ENCODE measurements around the gene EMILIN2. TPM values are rescaled to one million over a fixed set of nuclear protein-coding genes. Genes with fewer than 3 reads are reported as not detected.
A peak's percentile ranks its signal among the peaks of the same experiment; 100 is the strongest.

Gene EMILIN2
- total RNA-seq, 6 donors from 2014 or later = 31.9 to 59.2 (median 43.6) TPM

DNA sequence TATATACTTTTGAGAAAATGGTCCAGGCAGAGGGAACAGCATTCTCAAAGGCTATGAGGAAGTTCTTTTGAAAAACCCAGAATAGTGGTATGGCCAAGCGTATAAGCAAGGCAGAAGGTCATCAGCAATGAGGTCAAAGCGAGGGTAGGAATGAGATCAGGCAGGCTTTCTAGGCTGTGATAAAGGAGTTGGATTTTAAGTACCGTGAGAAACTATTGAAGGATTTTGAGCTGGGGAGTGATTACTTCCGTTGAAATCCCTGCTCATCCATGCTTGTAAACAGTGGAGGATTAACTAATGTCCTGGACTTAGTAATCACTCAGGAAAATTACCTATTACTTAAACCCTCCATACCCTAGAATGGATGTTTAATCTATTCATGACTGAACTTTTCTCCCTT lies 50.2 kb downstream of the EMILIN2 start:
- H3K4me3 ChIP-seq = no peak overlapping the region
- H3K27ac ChIP-seq = no peak overlapping the region
- TF ChIP-seq POLR2A (IDR thresholded peaks at IDR 0.05) (no peak), POLR2AphosphoS5 (IDR thresholded peaks at IDR 0.05) (no peak)
- TF ChIP-seq, protein P1, sequence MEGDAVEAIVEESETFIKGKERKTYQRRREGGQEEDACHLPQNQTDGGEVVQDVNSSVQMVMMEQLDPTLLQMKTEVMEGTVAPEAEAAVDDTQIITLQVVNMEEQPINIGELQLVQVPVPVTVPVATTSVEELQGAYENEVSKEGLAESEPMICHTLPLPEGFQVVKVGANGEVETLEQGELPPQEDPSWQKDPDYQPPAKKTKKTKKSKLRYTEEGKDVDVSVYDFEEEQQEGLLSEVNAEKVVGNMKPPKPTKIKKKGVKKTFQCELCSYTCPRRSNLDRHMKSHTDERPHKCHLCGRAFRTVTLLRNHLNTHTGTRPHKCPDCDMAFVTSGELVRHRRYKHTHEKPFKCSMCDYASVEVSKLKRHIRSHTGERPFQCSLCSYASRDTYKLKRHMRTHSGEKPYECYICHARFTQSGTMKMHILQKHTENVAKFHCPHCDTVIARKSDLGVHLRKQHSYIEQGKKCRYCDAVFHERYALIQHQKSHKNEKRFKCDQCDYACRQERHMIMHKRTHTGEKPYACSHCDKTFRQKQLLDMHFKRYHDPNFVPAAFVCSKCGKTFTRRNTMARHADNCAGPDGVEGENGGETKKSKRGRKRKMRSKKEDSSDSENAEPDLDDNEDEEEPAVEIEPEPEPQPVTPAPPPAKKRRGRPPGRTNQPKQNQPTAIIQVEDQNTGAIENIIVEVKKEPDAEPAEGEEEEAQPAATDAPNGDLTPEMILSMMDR (IDR thresholded peaks at IDR 0.05) = no peak
- no peak for DNase-seq
- no peaks in the 10 kb centered on the region for H3K9me3 ChIP-seq
- no peaks in the 10 kb centered on the region for H3K36me3 ChIP-seq
- H3K27me3 ChIP-seq = no peaks in the 10 kb centered on the region
- WGBS, 2 donors = 91 to 95% methylated on average over 4 of the region's 4 CpGs
- H3K4me1 ChIP-seq = peaks cover 8 to 14% (median 8%) of the 10 kb centered on the region in 4 donors
- no peak for ATAC-seq (ENCODE audit: low FRiP score in 2 of 2)

DNA sequence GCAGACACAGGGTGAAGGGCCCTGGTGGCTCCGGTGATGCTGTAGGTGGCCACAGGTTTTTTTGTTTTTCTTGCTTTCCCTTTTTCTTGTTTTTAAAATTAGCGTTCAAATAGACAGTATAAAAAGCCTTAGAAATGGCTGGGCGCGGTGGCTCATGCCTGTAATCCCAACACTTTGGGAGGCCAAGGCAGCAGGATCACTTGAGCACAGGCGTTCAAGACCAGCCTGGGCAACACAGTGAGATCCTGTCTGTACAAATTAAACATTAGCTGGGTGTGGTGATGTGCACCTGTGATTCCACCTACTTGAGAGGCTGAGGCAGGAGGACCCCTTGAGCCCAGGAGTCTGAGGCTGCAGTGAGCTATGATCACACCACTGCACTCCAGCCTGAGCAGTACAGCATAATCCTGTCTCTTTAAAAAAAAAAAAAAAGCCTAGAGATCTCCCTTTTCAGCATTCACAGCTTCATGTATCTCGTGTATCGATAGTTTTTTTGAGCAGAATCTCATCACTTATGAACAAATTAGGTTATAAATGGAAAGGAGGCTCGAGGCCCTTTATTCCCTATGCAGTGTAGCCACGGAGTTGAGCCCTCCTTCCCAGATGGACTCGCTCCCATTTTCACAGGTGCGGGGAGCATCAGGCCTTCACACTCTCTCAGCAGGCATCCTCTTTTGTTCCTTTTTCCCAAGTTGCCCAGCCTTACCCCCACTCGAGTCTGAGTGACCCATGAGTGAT lies 50.8 kb downstream of the EMILIN2 start:
- ATAC-seq (ENCODE audit: low FRiP score in 2 of 2) = no peak
- Histone ChIP-seq H3K4me3 (no peak overlapping the region), H3K27ac (peak overlapping the region in 2 of 4 donors; percentile 49 to 52), H3K4me1 (peaks cover 8 to 15% (median 12%) of the 10 kb centered on the region in 4 donors), H3K27me3 (no peaks in the 10 kb centered on the region), H3K9me3 (no peaks in the 10 kb centered on the region), H3K36me3 (no peaks in the 10 kb centered on the region)
- DNase-seq = no peak
- 86% methylated on average over 12 of the region's 12 CpGs for WGBS, 2 donors
- TF ChIP-seq POLR2AphosphoS5 (IDR thresholded peaks at IDR 0.05) (no peak), POLR2A (IDR thresholded peaks at IDR 0.05) (no peak), EP300 (IDR thresholded peaks at IDR 0.05) (no peak)
- TF ChIP-seq, protein P1 (IDR thresholded peaks at IDR 0.05) = no peak

DNA sequence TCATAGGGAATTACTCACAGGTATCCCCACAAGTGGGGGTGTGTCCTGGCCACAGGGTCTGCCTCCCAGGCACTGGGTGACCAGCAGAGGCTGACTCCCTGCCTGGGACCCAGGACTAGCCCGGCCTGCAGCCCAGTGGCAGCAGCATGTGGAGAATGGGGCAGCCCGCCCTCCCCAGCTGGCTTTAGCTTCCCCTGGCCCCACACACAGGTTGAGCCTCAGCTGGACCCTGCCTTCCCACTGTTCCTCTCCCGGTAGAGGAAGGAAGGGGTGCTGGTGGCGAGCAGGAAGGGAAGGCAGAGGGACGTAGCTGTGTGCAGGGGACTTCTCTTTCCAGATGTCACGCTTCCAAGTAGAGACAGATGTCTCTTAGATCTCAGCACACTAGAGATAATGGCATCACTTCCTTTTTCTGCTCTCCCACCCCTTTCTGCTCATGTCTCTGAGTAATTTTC lies 51.4 kb downstream of the EMILIN2 start:
- 36 to 58% methylated on average over 5 to 6 of the region's 6 CpGs for WGBS, 2 donors
- Histone ChIP-seq H3K4me1 (peaks cover 14 to 21% (median 18%) of the 10 kb centered on the region in 4 donors), H3K4me3 (no peak overlapping the region), H3K27ac (peak overlapping the region in 2 of 4 donors; percentile 49 to 52), H3K27me3 (no peaks in the 10 kb centered on the region), H3K9me3 (no peaks in the 10 kb centered on the region), H3K36me3 (no peaks in the 10 kb centered on the region)
- peak in 1 of 4 donors; percentile 9 for TF ChIP-seq POLR2A (IDR thresholded peaks at IDR 0.05)
- TF ChIP-seq, protein P1 (IDR thresholded peaks at IDR 0.05) = no peak
- ATAC-seq (ENCODE audit: low FRiP score in 2 of 2) = peak; percentile 23 to 56
- peak; percentile 40 to 43 for DNase-seq

DNA sequence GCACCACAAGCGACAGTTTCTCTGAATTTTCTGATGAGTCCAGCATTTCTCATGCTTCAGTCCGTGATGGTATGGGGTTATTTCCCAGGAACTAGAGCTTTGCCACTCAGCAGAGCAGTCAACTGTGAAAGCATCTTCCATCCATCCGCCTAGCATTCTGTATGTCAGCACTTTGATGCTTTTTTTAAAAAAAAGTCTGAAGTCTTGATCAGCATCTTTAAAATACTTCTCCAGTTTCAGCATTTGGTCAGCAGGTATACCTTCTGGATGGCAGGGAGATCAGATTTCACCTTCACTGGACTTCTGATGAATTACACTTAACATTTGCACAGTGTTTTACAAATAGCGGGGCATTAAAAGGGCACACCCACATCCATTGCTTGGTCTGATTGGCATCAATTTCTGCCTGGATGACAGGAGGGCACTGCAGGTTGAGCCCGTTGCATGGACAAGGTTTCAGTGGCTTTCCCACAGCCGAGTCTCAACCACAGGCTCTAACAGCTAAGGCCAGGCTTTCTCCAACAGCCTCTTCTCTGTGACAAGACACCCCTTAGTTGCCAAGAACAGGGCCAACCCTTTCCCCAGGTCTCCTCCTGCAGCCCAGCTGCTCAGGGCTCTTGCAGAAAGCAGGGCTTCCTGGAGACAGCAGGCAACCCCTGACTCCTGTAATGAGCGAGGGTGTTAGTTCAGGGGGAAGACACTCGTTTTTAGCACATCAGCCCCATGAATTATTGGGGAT lies 54.0 kb downstream of the EMILIN2 start:
- Histone ChIP-seq H3K27me3 (no peaks in the 10 kb centered on the region), H3K36me3 (no peaks in the 10 kb centered on the region), H3K27ac (no peak overlapping the region), H3K4me1 (peaks cover 22 to 36% (median 27%) of the 10 kb centered on the region in 4 donors), H3K9me3 (no peaks in the 10 kb centered on the region), H3K4me3 (no peak overlapping the region)
- TF ChIP-seq POLR2AphosphoS5 (IDR thresholded peaks at IDR 0.05) = no peak
- no peak for TF ChIP-seq POLR2A (IDR thresholded peaks at IDR 0.05)
- TF ChIP-seq, protein P1 (IDR thresholded peaks at IDR 0.05) = no peak
- peak in 1 of 2 donors; percentile 12 for DNase-seq
- ATAC-seq (ENCODE audit: low FRiP score in 2 of 2) = no peak
- 71 to 73% methylated on average over 8 of the region's 8 CpGs for WGBS, 2 donors
